SK-N-SH treated with all-trans-retinoic acid at 6 μM for 48 hours (cell line): ENCODE results near the gene CIC.

Experiments used
- ATAC-seq: fragments of 200-7000 bp; cut with Tn5 transposase; 3 replicates; pipeline ENCODE4 v1.9.1; 2020; ENCODE audit warnings: mild to moderate bottlenecking, moderate library complexity
- ARNTL ChIP-seq: fragments of 450-650 bp; formaldehyde crosslinking; IDR thresholded peaks from 2 replicates; pipeline ENCODE4 v1.5.0; 2020; ENCODE audit warnings: low read depth, mild to moderate bottlenecking, moderate library complexity, borderline replicate concordance
- BACH2 ChIP-seq: fragments of 250-450 bp; sonication (Bioruptor Pico); IDR thresholded peaks from 2 replicates; pipeline ENCODE4 v1.9.0; 2021; ENCODE audit warnings: mild to moderate bottlenecking, borderline replicate concordance
- CREB5 ChIP-seq: fragments of 250-450 bp; sonication (Bioruptor Pico); IDR thresholded peaks from 2 replicates; pipeline ENCODE4 v1.5.1; 2020; ENCODE audit warnings: low read depth, mild to moderate bottlenecking, moderate library complexity
- CSRNP3 ChIP-seq: fragments of 250-450 bp; sonication (Bioruptor Pico); IDR thresholded peaks from 2 replicates; pipeline ENCODE4 v1.5.1; 2021; ENCODE audit warnings: mild to moderate bottlenecking, moderate library complexity
- ESRRG ChIP-seq: fragments of 250-450 bp; sonication (Bioruptor Pico); IDR thresholded peaks from 2 replicates; pipeline ENCODE4 v1.6.1; 2021; ENCODE audit warnings: mild to moderate bottlenecking
- GLIS3 ChIP-seq: fragments of 250-450 bp; sonication (Bioruptor Pico); IDR thresholded peaks from 2 replicates; pipeline ENCODE4 v1.5.0; 2020; ENCODE audit warnings: mild to moderate bottlenecking, moderate library complexity
- ISL1 ChIP-seq: fragments of 250-450 bp; sonication (Bioruptor Pico); IDR thresholded peaks from 2 replicates; pipeline ENCODE4 v2.1.2; 2022; ENCODE audit warnings: mild to moderate bottlenecking, moderate library complexity
- OSR1 ChIP-seq: fragments of 250-450 bp; sonication (Bioruptor Pico); IDR thresholded peaks from 2 replicates; pipeline ENCODE4 v1.8.0; 2022; ENCODE audit warnings: moderate library complexity, mild to moderate bottlenecking, inconsistent platforms
- PATZ1 ChIP-seq: fragments of 250-450 bp; sonication (Bioruptor Pico); IDR thresholded peaks from 2 replicates; pipeline ENCODE4 v1.8.0; 2020; ENCODE audit warnings: mild to moderate bottlenecking, moderate library complexity, borderline replicate concordance
- POU6F1 ChIP-seq: fragments of 250-450 bp; sonication (Bioruptor Pico); IDR thresholded peaks from 2 replicates; pipeline ENCODE4 v1.8.0; 2021; ENCODE audit warnings: low read depth, mild to moderate bottlenecking, moderate library complexity, borderline replicate concordance
- RARB ChIP-seq: fragments of 250-450 bp; sonication (Bioruptor Pico); IDR thresholded peaks from 2 replicates; pipeline ENCODE4 v1.8.0; 2021; ENCODE audit warnings: mild to moderate bottlenecking, moderate library complexity
- TOX ChIP-seq: fragments of 250-450 bp; sonication (Bioruptor Pico); IDR thresholded peaks from 2 replicates; pipeline ENCODE4 v1.8.0; 2021; ENCODE audit warnings: mild to moderate bottlenecking, moderate library complexity, borderline replicate concordance
- TSHZ2 ChIP-seq: fragments of 250-450 bp; sonication (Bioruptor Pico); IDR thresholded peaks from 2 replicates; pipeline ENCODE4 v1.5.0; 2020; ENCODE audit warnings: mild to moderate bottlenecking, moderate library complexity
- ZC3H10 ChIP-seq: fragments of 250-450 bp; sonication (Bioruptor Pico); IDR thresholded peaks from 2 replicates; pipeline ENCODE4 v1.5.1; 2021; ENCODE audit warnings: mild to moderate bottlenecking, moderate library complexity
- ZFP3 ChIP-seq: fragments of 250-450 bp; sonication (Bioruptor Pico); IDR thresholded peaks from 2 replicates; pipeline ENCODE4 v1.5.0; 2020; ENCODE audit warnings: mild to moderate bottlenecking, moderate library complexity
- ZFP30 ChIP-seq: fragments of 450-650 bp; formaldehyde crosslinking; IDR thresholded peaks from 2 replicates; pipeline ENCODE4 v1.5.0; 2022; ENCODE audit warnings: mild to moderate bottlenecking, moderate library complexity
- ZNF565 ChIP-seq: fragments of 450-650 bp; formaldehyde crosslinking; conservative IDR thresholded peaks from 2 replicates; pipeline ENCODE4 v1.5.0; 2020; ENCODE audit warnings: low read depth, mild to moderate bottlenecking, moderate library complexity
- ZNF70 ChIP-seq: fragments of 450-650 bp; formaldehyde crosslinking; IDR thresholded peaks from 2 replicates; pipeline ENCODE4 v1.5.0; 2020; ENCODE audit warnings: mild to moderate bottlenecking, moderate library complexity

The CIC gene

GRCh38 chr19:42343344-42344110 is 74.5 kb downstream of the CIC start:
- TF ChIP-seq OSR1 (CRISPR knock-in tag) (no peak), POU6F1 (CRISPR knock-in tag) (no peak), GLIS3 (no peak), ZC3H10 (no peak), TOX (CRISPR knock-in tag) (no peak), PATZ1 (CRISPR knock-in tag) (no peak), ZFP30 (no peak), TSHZ2 (CRISPR knock-in tag) (no peak), RARB (CRISPR knock-in tag) (no peak), ARNTL (CRISPR knock-in tag) (no peak), ESRRG (no peak), CSRNP3 (CRISPR knock-in tag) (no peak), ISL1 (CRISPR knock-in tag) (no peak), ZFP3 (no peak), ZNF70 (CRISPR knock-in tag) (no peak), ZNF565 (CRISPR knock-in tag) (no peak)
- TF ChIP-seq, all 23 proteins: peak for 0
- no peak for ATAC-seq

- no peak for TF ChIP-seq ZC3H10
- TF ChIP-seq CREB5 (CRISPR knock-in tag) = no peak
- TF ChIP-seq BACH2 (CRISPR knock-in tag) = no peak
- TF ChIP-seq ZFP30 = no peak
- TF ChIP-seq TSHZ2 (CRISPR knock-in tag) = no peak
- ATAC-seq = no peak
Observed at GRCh38 chr19:42344336-42344893, 75.4 kb downstream of the CIC start.
